Sigmoid colon (tissue), 4 donors: ENCODE data around the gene AMMECR1.

Source experiments
- CTCF ChIP-seq, 4 experiments: fragments of 450-650 bp in 3 of 4; fragments of 200-600 bp in 1 of 4; IDR thresholded peaks; one replicate each; pipeline ENCODE4 v1.5.1; 2016 to 2019; ENCODE audit warnings: antibody characterized with exemption in 4 of 4, mild to moderate bottlenecking in 3 of 4, moderate library complexity in 2 of 4
- EP300 ChIP-seq, 4 donors: sonication (generic); formaldehyde crosslinking; IDR thresholded peaks; one replicate each; pipeline ENCODE4 v1.6.1; 2017; ENCODE audit warnings: antibody characterized with exemption in 4 of 4
- POLR2A ChIP-seq, 2 donors: fragments of 450-650 bp; IDR thresholded peaks; one replicate each; pipeline ENCODE4 v1.6.1; 2016; ENCODE audit warnings: antibody characterized with exemption in 2 of 2, mild to moderate bottlenecking in 2 of 2, moderate library complexity in 2 of 2
- POLR2AphosphoS5 ChIP-seq, 4 donors: sonication (generic); formaldehyde crosslinking; IDR thresholded peaks; one replicate each; pipeline ENCODE4 v1.6.1; 2017; ENCODE audit warnings: antibody characterized with exemption in 4 of 4

GRCh38 chrX:110155759-110156158, 162.1 kb downstream of the AMMECR1 start:
- no peak for TF ChIP-seq POLR2A (IDR thresholded peaks at IDR 0.05)
- no peak for TF ChIP-seq CTCF (IDR thresholded peaks at IDR 0.05)
- no peak for TF ChIP-seq POLR2AphosphoS5 (IDR thresholded peaks at IDR 0.05)
- no peak for TF ChIP-seq EP300 (IDR thresholded peaks at IDR 0.05)
